Measurements from ENCODE around the gene GREB1.

The GREB1 gene

GRCh38 chr2:11685906-11686470, 152.1 kb downstream of the GREB1 start:
- no peak for DNase-seq

DNA sequence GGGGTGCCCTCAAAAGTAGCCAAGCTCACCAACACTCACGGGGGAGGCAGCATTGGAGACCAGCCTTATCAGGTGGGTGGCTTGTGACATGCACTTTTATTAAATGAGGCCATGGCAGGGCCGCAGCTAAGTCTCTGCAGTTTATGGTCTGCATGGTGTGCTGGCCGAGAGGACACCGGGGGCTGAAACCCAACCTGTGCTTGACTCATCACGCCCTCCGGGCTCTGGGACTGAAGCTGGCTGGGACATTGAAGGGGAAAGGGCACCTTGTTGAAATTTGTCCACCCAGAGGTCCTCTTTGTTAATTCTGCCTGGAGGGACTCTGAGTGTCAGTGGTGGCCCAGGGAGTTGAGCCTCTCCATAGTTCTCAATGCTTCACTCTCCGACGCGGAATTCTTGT, 153.9 kb downstream of the GREB1 start:
- no peak for DNase-seq

DNA sequence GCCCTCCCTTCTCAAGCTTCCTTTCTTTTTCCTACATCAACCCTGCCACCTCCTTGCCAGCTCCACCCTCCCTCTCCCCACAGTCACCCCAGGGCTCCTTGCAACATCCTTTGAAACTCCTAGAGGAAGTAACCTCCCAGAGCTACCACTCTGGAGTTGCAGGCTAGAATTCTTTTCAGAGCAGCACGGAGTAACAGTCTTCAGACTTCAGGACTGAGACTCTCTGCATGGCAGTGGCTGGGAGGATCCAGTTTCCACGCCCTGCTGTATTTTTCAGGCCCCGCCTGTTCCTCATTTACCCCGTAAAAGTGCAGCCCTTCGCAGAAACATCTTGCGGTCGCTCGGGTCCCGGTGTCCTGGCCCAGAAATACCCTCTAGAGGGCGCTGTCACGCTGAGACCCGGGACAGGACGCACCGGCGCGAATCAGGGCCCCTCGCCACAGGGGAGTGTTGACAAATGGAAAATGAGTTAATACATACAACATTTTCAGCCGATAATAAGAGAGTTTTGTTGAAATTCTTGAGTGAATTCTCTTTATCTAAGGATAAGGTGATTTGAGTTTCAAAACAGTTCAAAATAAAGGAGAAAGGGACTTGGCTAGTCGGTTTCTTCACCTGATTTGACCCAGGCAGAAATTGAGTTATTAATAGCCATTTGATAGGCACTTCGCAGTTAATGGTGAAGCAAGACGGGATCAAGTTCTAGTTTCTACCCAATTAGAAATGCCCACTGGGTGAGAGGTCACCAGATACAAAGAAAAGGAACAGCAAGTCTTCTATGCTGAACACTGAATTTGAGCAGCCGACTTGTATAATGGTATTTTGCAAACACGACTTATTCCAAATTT, 154.6 kb downstream of the GREB1 start:
- peak in 1 of 3 experiments; percentile 89 for DNase-seq

- no peak for DNase-seq
Observed at GRCh38 chr2:11691076-11691660, 157.3 kb downstream of the GREB1 start.
